Osteoblast (primary cell): ENCODE measurements around the gene MT1M. TPM values are rescaled to one million over a fixed set of nuclear protein-coding genes. Genes with fewer than 3 reads are reported as not detected.
"Not testable (repeated sequence)": the region's sequence is repeated elsewhere in the genome, so short reads cannot be mapped to it uniquely, and the experiment has no call there.

Source experiments
- DNase-seq: peaks from one replicate; pipeline ENCODE4 v3.0.0; 2011; ENCODE audit warnings: low spot score, mixed read lengths; ENCODE audit not compliant: insufficient read length; ENCODE audit errors: missing footprints
- H2AFZ ChIP-seq: 2 replicates; pipeline ENCODE4 v1.6.0; 2011; ENCODE audit warnings: mild to moderate bottlenecking, low read length
- H3K27ac ChIP-seq: 2 replicates; pipeline ENCODE4 v1.5.1; 2011; ENCODE audit warnings: mild to moderate bottlenecking, low read depth, low read length, moderate library complexity
- H3K27me3 ChIP-seq: 2 replicates; pipeline ENCODE4 v1.6.0; 2012; ENCODE audit warnings: mild to moderate bottlenecking, control low read depth, inconsistent platforms, low read length, moderate library complexity; ENCODE audit not compliant: insufficient read depth
- H3K36me3 ChIP-seq: 2 replicates; pipeline ENCODE4 v1.5.1; 2011; ENCODE audit warnings: mild to moderate bottlenecking, low read length, control low read depth, moderate library complexity; ENCODE audit not compliant: insufficient read depth
- H3K4me1 ChIP-seq: 2 replicates; pipeline ENCODE4 v1.5.1; 2011; ENCODE audit warnings: mild to moderate bottlenecking, low read length, control low read depth, moderate library complexity; ENCODE audit not compliant: insufficient read depth
- H3K4me2 ChIP-seq: 2 replicates; pipeline ENCODE4 v1.6.0; 2011; ENCODE audit warnings: mild to moderate bottlenecking, low read length; ENCODE audit not compliant: insufficient read depth
- H3K4me3 ChIP-seq: fragments of 200-600 bp; sonication (generic); 3 replicates; pipeline ENCODE4 v1.5.1; 2012; ENCODE audit warnings: mild to moderate bottlenecking, low read length, inconsistent platforms; ENCODE audit not compliant: insufficient read depth
- H3K79me2 ChIP-seq: 2 replicates; pipeline ENCODE4 v1.6.0; 2012; ENCODE audit warnings: mild to moderate bottlenecking, low read length, control low read depth, inconsistent platforms; ENCODE audit not compliant: insufficient read depth
- H3K9me3 ChIP-seq: 2 replicates; pipeline ENCODE4 v1.5.1; 2011; ENCODE audit warnings: low read depth, low read length, control low read depth
- H4K20me1 ChIP-seq: 2 replicates; pipeline ENCODE4 v1.6.0; 2012; ENCODE audit warnings: mild to moderate bottlenecking, low read length, control low read depth; ENCODE audit not compliant: insufficient read depth
- total RNA-seq: library from RNA; depleted of rRNA; stranded (reverse); fragments of >200 nt; gene quantifications from 2 replicates; pipeline ENCODE4 v1.2.3, GENCODE V29; 2012
- TF ChIP-seq, protein P1 (sequence below): IDR thresholded peaks from 2 replicates; pipeline ENCODE4 v1.5.1; 2011; ENCODE audit warnings: mild to moderate bottlenecking, low read depth, low read length, moderate library complexity; ENCODE audit errors: extremely low read depth

The MT1M gene
- total RNA-seq, 1 donor = 8.7 TPM

DNA sequence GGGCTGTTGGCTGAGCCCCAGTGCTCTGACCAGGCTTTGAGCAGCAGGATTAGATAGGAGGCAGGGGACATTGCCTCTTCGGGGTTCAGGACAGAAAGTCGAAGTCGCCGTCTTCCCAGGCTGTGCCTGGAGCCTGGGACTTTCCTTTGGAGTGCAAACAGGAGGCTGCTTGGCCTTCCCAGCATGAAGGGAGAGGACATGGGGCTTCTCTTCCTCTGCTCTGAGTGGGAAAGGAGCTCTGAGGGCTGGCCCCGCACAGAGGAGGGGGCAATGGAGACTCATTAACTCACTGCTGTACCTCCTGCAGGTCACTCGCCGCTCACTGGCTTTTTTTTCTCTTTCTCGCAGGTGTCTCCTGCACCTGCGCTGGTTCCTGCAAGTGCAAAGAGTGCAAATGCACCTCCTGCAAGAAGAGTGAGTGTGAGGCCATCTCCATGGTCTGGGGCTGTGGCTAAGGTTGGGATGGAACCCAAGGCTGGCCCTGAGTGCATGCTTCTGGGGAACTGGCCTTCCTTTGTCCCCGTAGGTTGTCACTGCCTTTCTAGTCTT, 25.9 kb downstream of the MT1M start:
- Histone ChIP-seq H3K4me1 (peaks cover 7% of the 10 kb centered on the region), H2AFZ (peak overlapping the region; percentile 62), H3K4me3 (peak overlapping the region; percentile 54), H3K27ac (no peak overlapping the region), H3K79me2 (no peaks in the 10 kb centered on the region), H3K36me3 (no peaks in the 10 kb centered on the region), H3K27me3 (peaks cover 56% of the 10 kb centered on the region), H3K4me2 (peak overlapping the region; percentile 71), H4K20me1 (no peaks in the 10 kb centered on the region), H3K9me3 (no peaks in the 10 kb centered on the region)
- DNase-seq = no peak
- TF ChIP-seq, protein P1, sequence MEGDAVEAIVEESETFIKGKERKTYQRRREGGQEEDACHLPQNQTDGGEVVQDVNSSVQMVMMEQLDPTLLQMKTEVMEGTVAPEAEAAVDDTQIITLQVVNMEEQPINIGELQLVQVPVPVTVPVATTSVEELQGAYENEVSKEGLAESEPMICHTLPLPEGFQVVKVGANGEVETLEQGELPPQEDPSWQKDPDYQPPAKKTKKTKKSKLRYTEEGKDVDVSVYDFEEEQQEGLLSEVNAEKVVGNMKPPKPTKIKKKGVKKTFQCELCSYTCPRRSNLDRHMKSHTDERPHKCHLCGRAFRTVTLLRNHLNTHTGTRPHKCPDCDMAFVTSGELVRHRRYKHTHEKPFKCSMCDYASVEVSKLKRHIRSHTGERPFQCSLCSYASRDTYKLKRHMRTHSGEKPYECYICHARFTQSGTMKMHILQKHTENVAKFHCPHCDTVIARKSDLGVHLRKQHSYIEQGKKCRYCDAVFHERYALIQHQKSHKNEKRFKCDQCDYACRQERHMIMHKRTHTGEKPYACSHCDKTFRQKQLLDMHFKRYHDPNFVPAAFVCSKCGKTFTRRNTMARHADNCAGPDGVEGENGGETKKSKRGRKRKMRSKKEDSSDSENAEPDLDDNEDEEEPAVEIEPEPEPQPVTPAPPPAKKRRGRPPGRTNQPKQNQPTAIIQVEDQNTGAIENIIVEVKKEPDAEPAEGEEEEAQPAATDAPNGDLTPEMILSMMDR = no peak

DNA sequence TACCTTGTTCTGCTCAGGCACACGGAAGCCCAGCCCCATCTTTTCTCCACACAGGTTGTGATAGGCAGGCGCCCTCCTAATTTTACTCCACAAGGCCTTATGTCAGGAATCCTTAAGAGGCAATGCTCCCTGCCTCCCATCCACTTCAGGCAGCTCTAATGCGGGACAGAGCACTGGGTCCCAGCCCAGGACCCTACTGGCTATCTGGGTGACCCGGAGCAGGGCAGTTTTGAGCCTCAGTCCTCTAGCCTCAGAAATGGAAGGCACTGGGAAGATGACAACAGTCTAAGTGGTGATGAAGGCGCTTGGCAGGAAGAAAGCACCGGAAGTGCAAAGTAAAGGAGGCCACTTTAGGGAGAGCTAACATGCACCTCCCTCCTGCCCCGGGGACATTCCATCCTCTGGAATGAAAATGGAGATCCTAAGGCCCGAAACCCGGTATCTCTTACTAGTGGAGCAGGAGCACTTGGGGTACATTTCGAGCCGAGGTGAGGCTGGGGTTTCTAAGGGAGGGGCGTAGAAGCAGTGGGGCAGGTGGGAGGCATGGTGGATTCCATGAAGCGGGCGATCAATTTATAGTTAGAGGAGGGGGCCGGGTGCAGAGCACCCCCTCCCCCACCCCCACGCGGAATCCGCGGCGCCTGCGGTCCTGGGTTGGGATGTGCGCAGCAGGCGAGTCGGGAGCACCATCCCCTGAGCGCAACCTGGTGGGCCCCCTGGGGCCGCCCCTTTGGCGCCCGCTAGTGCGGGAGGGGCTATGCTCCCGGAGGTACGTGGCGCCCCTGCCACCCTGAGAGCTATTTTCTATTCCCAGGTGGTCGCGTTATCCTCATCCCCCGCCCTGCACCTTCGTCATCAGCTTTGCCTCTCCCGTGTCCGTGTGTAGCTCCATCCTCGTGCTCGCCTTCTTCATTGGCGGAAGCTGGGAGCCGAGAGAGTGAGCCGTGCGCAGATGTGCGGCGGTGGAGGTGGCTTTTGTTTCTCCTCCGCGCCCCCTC, 30.2 kb downstream of the MT1M start:
- no peak overlapping the region for H3K27ac ChIP-seq
- peaks cover 6% of the 10 kb centered on the region for H3K4me1 ChIP-seq
- no peaks in the 10 kb centered on the region for H3K79me2 ChIP-seq
- H3K4me3 ChIP-seq = no peak overlapping the region
- H3K9me3 ChIP-seq = no peaks in the 10 kb centered on the region
- H4K20me1 ChIP-seq = no peaks in the 10 kb centered on the region
- no peak overlapping the region for H3K4me2 ChIP-seq
- no peak overlapping the region for H2AFZ ChIP-seq
- no peak for DNase-seq
- H3K36me3 ChIP-seq = no peaks in the 10 kb centered on the region
- H3K27me3 ChIP-seq = peaks cover 84% of the 10 kb centered on the region
- TF ChIP-seq, protein P1 = no peak

GRCh38 chr16:56664506-56664905, 32.0 kb downstream of the MT1M start:
- Histone ChIP-seq H2AFZ (no peak overlapping the region), H3K27ac (no peak overlapping the region), H4K20me1 (no peaks in the 10 kb centered on the region), H3K4me2 (no peak overlapping the region), H3K36me3 (no peaks in the 10 kb centered on the region), H3K4me1 (peaks cover 4% of the 10 kb centered on the region), H3K4me3 (no peak overlapping the region), H3K27me3 (peaks cover 84% of the 10 kb centered on the region), H3K79me2 (no peaks in the 10 kb centered on the region), H3K9me3 (no peaks in the 10 kb centered on the region)
- TF ChIP-seq, protein P1 = no peak
- DNase-seq = no peak

DNA sequence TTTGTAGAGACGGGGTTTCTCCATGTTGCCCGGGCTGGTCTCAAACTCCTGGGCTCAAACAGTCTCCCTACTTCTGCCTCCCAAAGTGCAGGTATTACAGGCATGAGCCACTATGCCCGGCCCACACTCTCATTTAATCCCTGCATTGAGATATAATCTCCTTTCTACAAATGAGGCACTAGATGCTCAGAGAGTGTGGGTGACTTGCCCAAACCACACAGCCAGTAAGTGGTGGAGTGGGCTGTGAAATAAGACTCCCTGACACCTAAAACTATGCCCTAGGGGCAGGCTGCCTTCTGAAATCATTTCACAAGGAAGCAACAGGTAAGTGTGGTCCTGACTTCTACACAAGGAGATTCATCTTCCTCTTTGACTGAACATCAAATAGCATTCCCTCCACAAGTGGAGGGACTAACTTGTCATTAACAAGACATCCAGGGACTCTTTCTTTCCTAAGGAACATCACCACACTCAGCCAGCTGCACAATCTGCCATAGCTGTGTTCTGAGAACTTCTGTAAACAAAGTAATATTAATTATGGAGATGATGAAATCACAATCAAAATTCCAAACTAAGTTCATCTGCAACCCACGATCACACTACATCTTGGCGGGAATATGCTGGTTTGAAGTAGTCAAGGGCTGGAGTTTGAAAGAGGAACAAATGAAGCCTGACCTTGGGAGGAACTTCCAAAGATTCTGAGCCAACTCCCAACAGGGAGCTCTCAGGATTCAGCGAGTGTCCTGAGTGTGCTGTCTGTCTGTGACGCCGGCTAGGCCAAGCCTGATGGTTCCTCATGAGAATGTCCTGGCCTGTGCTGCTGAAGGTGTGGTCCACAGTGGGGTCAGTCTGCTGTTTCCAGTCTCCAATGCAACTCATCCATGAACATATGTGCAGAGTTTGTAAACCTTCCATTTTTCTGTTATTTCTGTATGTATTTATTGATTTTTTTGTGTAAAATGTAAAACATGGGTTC, 33.1 kb downstream of the MT1M start:
- H4K20me1 ChIP-seq, H3K4me3 ChIP-seq, H3K4me2 ChIP-seq, DNase-seq, H3K36me3 ChIP-seq, H3K4me1 ChIP-seq, H3K27ac ChIP-seq, H2AFZ ChIP-seq, H3K79me2 ChIP-seq, H3K9me3 ChIP-seq: not testable (repeated sequence)
- H3K27me3 ChIP-seq = peaks cover 83% of the 10 kb centered on the region
